Mucosa of descending colon (tissue), 3 donors: ENCODE measurements around the gene MDGA2. TPM values are rescaled to one million over a fixed set of nuclear protein-coding genes. Genes with fewer than 3 reads are reported as not detected.

ENCODE experiments used
- ATAC-seq: fragments of 200-7000 bp; cut with Tn5 transposase; one replicate; pipeline ENCODE4 v1.9.1; 2020; ENCODE audit warnings: mild to moderate bottlenecking, moderate library complexity
- DNase-seq, 3 donors: peaks; one replicate each; pipeline ENCODE4 v3.0.0-alpha.2; 2020
- H3K36me3 ChIP-seq: fragments of 200-600 bp; one replicate; pipeline ENCODE4 v1.8.0; 2021; ENCODE audit warnings: low read depth, mild to moderate bottlenecking
- H3K4me1 ChIP-seq: fragments of 200-600 bp; one replicate; pipeline ENCODE4 v1.8.0; 2021; ENCODE audit warnings: low read depth, mild to moderate bottlenecking
- H3K4me3 ChIP-seq: fragments of 200-600 bp; one replicate; pipeline ENCODE4 v1.8.0; 2021; ENCODE audit warnings: mild to moderate bottlenecking
- H3K9me3 ChIP-seq: fragments of 200-600 bp; one replicate; pipeline ENCODE4 v1.8.0; 2021; ENCODE audit warnings: mild to moderate bottlenecking
- intact Hi-C, 2 donors: fragments of 100-400 bp; cut with DNase I in 1 of 2; cut with micrococcal nuclease in 1 of 2; formaldehyde crosslinking; loops; one replicate each; pipeline versions ENCODE4 v1.11.0 to v1.11.1; 2022; cut with DNase I, micrococcal nuclease
- total RNA-seq, 3 donors: library from RNA; stranded (reverse); fragmentation: NEBNext Ultra II Directional in 2 of 3; extraction: Animal tissue kit (Norgen Biotek cat#: 25700) in 2 of 3; gene quantifications; one replicate each; pipeline versions ENCODE4 v1.2.1 to v1.2.4, GENCODE V29; 2021 to 2023
- TF ChIP-seq, protein P1 (sequence below): fragments of 200-600 bp; IDR thresholded peaks from one replicate; pipeline ENCODE4 v1.8.0; 2022; ENCODE audit warnings: antibody characterized with exemption, mild to moderate bottlenecking
- donor health status: DM: no; HTN: no; CAD: no; lungs with moderate emphysema.
- donor health status: DM: no; HTN: no; CAD: no.
- donor health status: DM: no; HTN: yes; CAD: no.

Gene MDGA2
- total RNA-seq, 3 donors from 2014 or later, result 0.35 TPM; not detected in 2

- intact Hi-C loops, result no loop called here
- DNase-seq (no peak), ATAC-seq (no peak)
- no peaks in the 10 kb centered on the region for H3K9me3 ChIP-seq
- H3K4me3 ChIP-seq, result no peak overlapping the region
- TF ChIP-seq, protein P1, sequence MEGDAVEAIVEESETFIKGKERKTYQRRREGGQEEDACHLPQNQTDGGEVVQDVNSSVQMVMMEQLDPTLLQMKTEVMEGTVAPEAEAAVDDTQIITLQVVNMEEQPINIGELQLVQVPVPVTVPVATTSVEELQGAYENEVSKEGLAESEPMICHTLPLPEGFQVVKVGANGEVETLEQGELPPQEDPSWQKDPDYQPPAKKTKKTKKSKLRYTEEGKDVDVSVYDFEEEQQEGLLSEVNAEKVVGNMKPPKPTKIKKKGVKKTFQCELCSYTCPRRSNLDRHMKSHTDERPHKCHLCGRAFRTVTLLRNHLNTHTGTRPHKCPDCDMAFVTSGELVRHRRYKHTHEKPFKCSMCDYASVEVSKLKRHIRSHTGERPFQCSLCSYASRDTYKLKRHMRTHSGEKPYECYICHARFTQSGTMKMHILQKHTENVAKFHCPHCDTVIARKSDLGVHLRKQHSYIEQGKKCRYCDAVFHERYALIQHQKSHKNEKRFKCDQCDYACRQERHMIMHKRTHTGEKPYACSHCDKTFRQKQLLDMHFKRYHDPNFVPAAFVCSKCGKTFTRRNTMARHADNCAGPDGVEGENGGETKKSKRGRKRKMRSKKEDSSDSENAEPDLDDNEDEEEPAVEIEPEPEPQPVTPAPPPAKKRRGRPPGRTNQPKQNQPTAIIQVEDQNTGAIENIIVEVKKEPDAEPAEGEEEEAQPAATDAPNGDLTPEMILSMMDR, result no peak
- H3K36me3 ChIP-seq, result no peaks in the 10 kb centered on the region
- no peaks in the 10 kb centered on the region for H3K4me1 ChIP-seq
Measured at GRCh38 chr14:47490353-47490752, 185.1 kb downstream of the MDGA2 start.

- H3K9me3 ChIP-seq, result no peaks in the 10 kb centered on the region
- intact Hi-C loops, result no loop called here
Measured at GRCh38 chr14:47485421-47485820, 190.0 kb downstream of the MDGA2 start.

DNA sequence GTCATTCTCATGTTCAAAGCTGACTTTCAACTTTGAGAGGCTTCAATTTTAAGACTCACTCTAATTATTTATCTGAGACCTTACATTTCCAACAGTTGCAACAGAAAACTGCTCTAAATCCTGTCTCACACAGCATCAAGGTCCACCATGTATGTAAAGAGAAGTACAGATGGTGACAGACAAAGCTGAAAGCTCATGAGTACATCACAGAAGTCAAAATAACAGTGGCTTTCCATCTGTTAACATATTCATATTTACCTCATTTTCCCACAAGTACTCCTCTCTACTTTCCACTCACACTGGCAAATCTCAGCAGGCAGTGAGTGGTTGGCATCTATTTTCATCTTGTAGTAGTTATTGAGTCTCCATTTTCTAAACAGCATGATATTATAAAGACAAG, 192.0 kb downstream of the MDGA2 start:
- H3K36me3 ChIP-seq, result no peaks in the 10 kb centered on the region
- H3K4me3 ChIP-seq, result no peak overlapping the region
- no peaks in the 10 kb centered on the region for H3K4me1 ChIP-seq
- TF ChIP-seq, protein P1, result no peak
- DNase-seq (no peak), ATAC-seq (no peak)
- no peaks in the 10 kb centered on the region for H3K9me3 ChIP-seq
- intact Hi-C loops, result no loop called here

More at GRCh38 chr14:47485421-47485820, 190.0 kb downstream of the MDGA2 start:
- Histone ChIP-seq H3K36me3 (no peaks in the 10 kb centered on the region), H3K4me1 (no peaks in the 10 kb centered on the region), H3K4me3 (no peak overlapping the region)
- DNase-seq (no peak), ATAC-seq (no peak)
- TF ChIP-seq, protein P1, result no peak

- H3K36me3 ChIP-seq, result no peaks in the 10 kb centered on the region
- intact Hi-C loops, result no loop called here
- no peak for DNase-seq
- no peaks in the 10 kb centered on the region for H3K4me1 ChIP-seq
- no peak for ATAC-seq
- TF ChIP-seq, protein P1, result no peak
- H3K9me3 ChIP-seq, result peaks cover 4% of the 10 kb centered on the region
- H3K4me3 ChIP-seq, result no peak overlapping the region
Measured at GRCh38 chr14:47471075-47471474, 204.3 kb downstream of the MDGA2 start.

GRCh38 chr14:47466916-47467315, 208.5 kb downstream of the MDGA2 start:
- Histone ChIP-seq H3K4me1 (no peaks in the 10 kb centered on the region), H3K9me3 (peaks cover 2% of the 10 kb centered on the region), H3K4me3 (no peak overlapping the region), H3K36me3 (no peaks in the 10 kb centered on the region)
- intact Hi-C loops, result no loop called here
- DNase-seq (no peak), ATAC-seq (no peak)
- TF ChIP-seq, protein P1, result no peak

DNA sequence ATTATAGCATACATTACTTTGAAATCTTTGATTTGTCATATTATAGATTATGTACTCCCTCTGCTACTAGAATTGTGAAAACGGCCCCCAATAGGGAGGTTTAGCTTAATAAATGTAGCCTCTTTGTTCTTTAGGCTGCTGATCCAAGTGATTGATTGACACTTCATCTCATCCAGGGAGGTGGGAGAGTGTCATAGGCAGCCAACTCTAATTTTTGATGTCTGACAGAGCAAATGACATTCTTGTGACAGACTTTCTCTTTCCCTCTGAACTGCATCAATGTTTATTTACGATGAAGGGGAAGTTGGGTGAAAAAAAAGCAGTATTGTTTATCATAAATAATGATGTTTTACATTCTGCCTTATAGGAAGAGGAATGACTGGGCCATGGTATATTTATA, 221.4 kb downstream of the MDGA2 start:
- H3K4me1 ChIP-seq, result no peaks in the 10 kb centered on the region
- H3K36me3 ChIP-seq, result no peaks in the 10 kb centered on the region
- TF ChIP-seq, protein P1, result no peak
- no peak overlapping the region for H3K4me3 ChIP-seq
- DNase-seq (no peak), ATAC-seq (no peak)
- intact Hi-C loops, result no loop called here
- H3K9me3 ChIP-seq, result no peaks in the 10 kb centered on the region
